Endothelial cell of umbilical vein (primary cell): ENCODE measurements around the gene RALGAPB.

Experiments
- CTCF ChIP-seq, 2 donors: IDR thresholded peaks; 1 replicate in 1 of 2; 2 replicates in 1 of 2; pipeline ENCODE4 v1.5.1; 2011; ENCODE audit warnings: low read length in 2 of 2, mild to moderate bottlenecking in 2 of 2, moderate library complexity in 2 of 2, control low read depth in 1 of 2, inconsistent platforms in 1 of 2, low read depth in 1 of 2; ENCODE audit not compliant: insufficient read depth in 1 of 2; ENCODE audit errors: extremely low read depth in 1 of 2
- EZH2 ChIP-seq: IDR thresholded peaks from 2 replicates; pipeline ENCODE4 v1.6.1; 2012; ENCODE audit warnings: borderline replicate concordance, low read depth, mild to moderate bottlenecking, moderate library complexity, low read length, inconsistent platforms; ENCODE audit not compliant: severe bottlenecking
- FOS ChIP-seq: IDR thresholded peaks from 2 replicates; pipeline ENCODE4 v1.6.1; 2011; ENCODE audit warnings: mild to moderate bottlenecking, low read length, moderate library complexity, borderline replicate concordance; ENCODE audit not compliant: insufficient read depth
- JUN ChIP-seq: IDR thresholded peaks from 2 replicates; pipeline ENCODE4 v1.6.1; 2011; ENCODE audit warnings: borderline replicate concordance, low read depth; ENCODE audit not compliant: insufficient read length, insufficient read depth
- MAX ChIP-seq: IDR thresholded peaks from 2 replicates; pipeline ENCODE4 v1.6.1; 2011; ENCODE audit not compliant: insufficient read depth, insufficient read length
- MYC ChIP-seq: IDR thresholded peaks from one replicate; pipeline ENCODE4 v1.6.1; 2011; ENCODE audit warnings: mild to moderate bottlenecking, low read depth, low read length
- POLR2A ChIP-seq: IDR thresholded peaks from 2 replicates; pipeline ENCODE4 v1.6.1; 2012; ENCODE audit warnings: low read depth, mild to moderate bottlenecking, control low read depth, low read length
- POLR2AphosphoS5 ChIP-seq: IDR thresholded peaks from 2 replicates; pipeline ENCODE4 v1.6.1; 2012; ENCODE audit warnings: low read depth, mild to moderate bottlenecking, control low read depth, low read length, moderate library complexity; ENCODE audit not compliant: insufficient read depth

- TF ChIP-seq CTCF (IDR thresholded peaks at IDR 0.05; ENCODE audit: extremely low read depth in 1 of 2, insufficient read depth in 1 of 2, low read depth in 1 of 2, low read length in 2 of 2) = no peak
- TF ChIP-seq EZH2 = no peak
- no peak for TF ChIP-seq POLR2AphosphoS5
- TF ChIP-seq POLR2A = no peak
- TF ChIP-seq MYC = no peak
- no peak for TF ChIP-seq MAX
- TF ChIP-seq JUN = no peak
- TF ChIP-seq FOS = no peak
Observed at GRCh38 chr20:38589967-38590675, 117.5 kb downstream of the RALGAPB start.
